Mammary epithelial cell (primary cell): ENCODE data around the gene GNPNAT1.

ENCODE experiments used
- EZH2 ChIP-seq: IDR thresholded peaks from 2 replicates; pipeline ENCODE4 v1.6.1; 2012; ENCODE audit warnings: low read length, inconsistent platforms, borderline replicate concordance
- TF ChIP-seq, protein P1 (sequence below), 2 donors: IDR thresholded peaks in 1 of 2; conservative IDR thresholded peaks in 1 of 2; 2 replicates each; pipeline ENCODE4 v1.5.1; 2011 to 2012; ENCODE audit warnings: inconsistent platforms in 2 of 2, low read length in 2 of 2, mild to moderate bottlenecking in 2 of 2, control low read depth in 1 of 2, low read depth in 1 of 2; ENCODE audit not compliant: insufficient read depth in 1 of 2; ENCODE audit errors: extremely low read depth in 1 of 2

DNA sequence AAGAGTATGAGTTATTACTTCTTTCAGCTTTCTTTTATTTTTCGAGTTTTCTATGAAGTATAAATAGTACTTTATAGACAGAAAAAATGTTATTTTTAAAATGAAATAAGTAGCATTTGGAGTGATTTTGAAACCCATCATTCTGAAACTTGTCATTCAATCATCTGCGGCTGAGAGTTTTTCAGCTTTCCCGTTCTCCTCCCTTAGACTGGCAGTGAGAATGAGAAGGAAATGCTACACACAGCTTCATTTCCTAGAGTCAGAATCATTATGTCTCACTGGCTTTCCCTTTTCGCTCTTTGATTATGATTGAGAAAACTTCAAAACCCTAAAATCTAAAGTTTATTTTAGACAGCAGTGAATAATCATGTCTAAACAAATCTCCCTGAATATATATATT lies 33.7 kb upstream of the GNPNAT1 start:
- TF ChIP-seq, protein P1, sequence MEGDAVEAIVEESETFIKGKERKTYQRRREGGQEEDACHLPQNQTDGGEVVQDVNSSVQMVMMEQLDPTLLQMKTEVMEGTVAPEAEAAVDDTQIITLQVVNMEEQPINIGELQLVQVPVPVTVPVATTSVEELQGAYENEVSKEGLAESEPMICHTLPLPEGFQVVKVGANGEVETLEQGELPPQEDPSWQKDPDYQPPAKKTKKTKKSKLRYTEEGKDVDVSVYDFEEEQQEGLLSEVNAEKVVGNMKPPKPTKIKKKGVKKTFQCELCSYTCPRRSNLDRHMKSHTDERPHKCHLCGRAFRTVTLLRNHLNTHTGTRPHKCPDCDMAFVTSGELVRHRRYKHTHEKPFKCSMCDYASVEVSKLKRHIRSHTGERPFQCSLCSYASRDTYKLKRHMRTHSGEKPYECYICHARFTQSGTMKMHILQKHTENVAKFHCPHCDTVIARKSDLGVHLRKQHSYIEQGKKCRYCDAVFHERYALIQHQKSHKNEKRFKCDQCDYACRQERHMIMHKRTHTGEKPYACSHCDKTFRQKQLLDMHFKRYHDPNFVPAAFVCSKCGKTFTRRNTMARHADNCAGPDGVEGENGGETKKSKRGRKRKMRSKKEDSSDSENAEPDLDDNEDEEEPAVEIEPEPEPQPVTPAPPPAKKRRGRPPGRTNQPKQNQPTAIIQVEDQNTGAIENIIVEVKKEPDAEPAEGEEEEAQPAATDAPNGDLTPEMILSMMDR (conservative IDR thresholded peaks at IDR 0.05 in 1 of 2, IDR thresholded peaks at IDR 0.05 in 1 of 2; ENCODE audit: extremely low read depth in 1 of 2, insufficient read depth in 1 of 2, low read depth in 1 of 2, low read length in 2 of 2), result no peak
- TF ChIP-seq EZH2, result no peak
